Keratinocyte (primary cell): Measurements from ENCODE around the gene SRP68. TPM values are rescaled to one million over a fixed set of nuclear protein-coding genes. Genes with fewer than 3 reads are reported as not detected.

Experiments
- DNase-seq: peaks from one replicate; pipeline ENCODE4 v3.0.0-alpha.2; 2011; ENCODE audit warnings: low read depth, missing footprints, low spot score
- FAIRE-seq: peaks from 2 replicates; lab custom pipeline; 2011; peaks lifted over from hg19 to GRCh38; lab: Jason Lieb, UNC
- H2AFZ ChIP-seq: 2 replicates; pipeline ENCODE4 v1.6.0; 2012; ENCODE audit warnings: low read length, control low read depth, inconsistent platforms; ENCODE audit not compliant: control insufficient read depth
- H3K27ac ChIP-seq: 2 replicates; pipeline ENCODE4 v1.5.1; 2011; ENCODE audit warnings: low read length; ENCODE audit not compliant: control insufficient read depth, insufficient read depth
- H3K27me3 ChIP-seq: 3 replicates; pipeline ENCODE4 v1.6.0; 2011; ENCODE audit warnings: low read length; ENCODE audit not compliant: control insufficient read depth, insufficient read depth; ENCODE audit errors: extremely low read depth
- H3K36me3 ChIP-seq, 2 experiments: 2 replicates in 1 of 2; 3 replicates in 1 of 2; pipeline ENCODE4 v1.5.1; 2011; ENCODE audit warnings: low read length in 2 of 2, mild to moderate bottlenecking in 1 of 2; ENCODE audit not compliant: control insufficient read depth in 2 of 2, insufficient read depth in 2 of 2; ENCODE audit errors: extremely low read depth in 1 of 2
- H3K4me1 ChIP-seq: 3 replicates; pipeline ENCODE4 v1.5.1; 2011; ENCODE audit warnings: low read length; ENCODE audit not compliant: control insufficient read depth, insufficient read depth; ENCODE audit errors: extremely low read depth
- H3K4me2 ChIP-seq: 3 replicates; pipeline ENCODE4 v1.6.0; 2011; ENCODE audit warnings: low read depth, low read length; ENCODE audit not compliant: control insufficient read depth, insufficient read depth; ENCODE audit errors: extremely low read depth
- H3K4me3 ChIP-seq, 3 experiments: fragments of 200-600 bp in 1 of 3; sonication (generic) in 1 of 3; 2 replicates in 2 of 3; 3 replicates in 1 of 3; pipeline ENCODE4 v1.5.1; 2011 to 2016; ENCODE audit warnings: low read length in 3 of 3, mild to moderate bottlenecking in 3 of 3, control low read depth in 2 of 3, inconsistent platforms in 1 of 3, low read depth in 1 of 3, mixed read lengths in 1 of 3, mixed run types in 1 of 3, moderate library complexity in 1 of 3; ENCODE audit not compliant: control insufficient read depth in 2 of 3, insufficient read depth in 2 of 3; ENCODE audit errors: extremely low read depth in 1 of 3
- H3K79me2 ChIP-seq: 2 replicates; pipeline ENCODE4 v1.6.0; 2012; ENCODE audit warnings: low read length; ENCODE audit not compliant: control insufficient read depth, insufficient read depth
- H3K9ac ChIP-seq: 3 replicates; pipeline ENCODE4 v1.6.0; 2011; ENCODE audit warnings: low read length; ENCODE audit not compliant: control insufficient read depth, insufficient read depth; ENCODE audit errors: extremely low read depth
- H3K9me1 ChIP-seq: 3 replicates; pipeline ENCODE4 v1.6.0; 2011; ENCODE audit warnings: low read length; ENCODE audit not compliant: control insufficient read depth, insufficient read depth; ENCODE audit errors: extremely low read depth
- H3K9me3 ChIP-seq: 2 replicates; pipeline ENCODE4 v1.5.1; 2012; ENCODE audit warnings: low read depth, low read length; ENCODE audit not compliant: control insufficient read depth
- H4K20me1 ChIP-seq: 3 replicates; pipeline ENCODE4 v1.6.0; 2011; ENCODE audit warnings: low read length; ENCODE audit not compliant: control insufficient read depth, insufficient read depth; ENCODE audit errors: extremely low read depth
- EZH2 ChIP-seq: IDR thresholded peaks from one replicate; pipeline ENCODE4 v1.6.1; 2012; ENCODE audit warnings: inconsistent platforms, mild to moderate bottlenecking, low read length, moderate library complexity
- dilution Hi-C: fragments of 300-500 bp; cut with MboI; formaldehyde crosslinking; loops from one replicate; pipeline ENCODE4 v1.7.0; 2020; ENCODE audit warnings: low sequenced_read_pairs; ENCODE audit not compliant: extremely low pct_ligation_motif_present
- polyA plus RNA-seq, 5 experiments: library from polyadenylated mRNA; depleted of rRNA in 3 of 5; stranded (reverse) in 3 of 5; stranded (forward) in 1 of 5; unstranded in 1 of 5; fragments of >200 nt; gene quantifications; 1 replicate in 1 of 5; 2 replicates in 3 of 5; 3 replicates in 1 of 5; pipeline versions ENCODE4 v1.2.1 to v1.2.3, GENCODE V29; 2011 to 2012; ENCODE audit warnings: missing spikeins in 2 of 5, low read depth in 1 of 5, low replicate concordance in 1 of 5
- TF ChIP-seq, protein P1 (sequence below), 3 experiments: IDR thresholded peaks in 1 of 3; conservative IDR thresholded peaks in 1 of 3; optimal IDR thresholded peaks in 1 of 3; 2 replicates in 2 of 3; 3 replicates in 1 of 3; pipeline versions ENCODE3 to v1.5.1; 2011; ENCODE audit warnings: low read length in 3 of 3, mild to moderate bottlenecking in 3 of 3, moderate library complexity in 2 of 3, control low read depth in 1 of 3, inconsistent platforms in 1 of 3; ENCODE audit not compliant: insufficient read depth in 2 of 3; ENCODE audit errors: extremely low read depth in 1 of 3

Gene SRP68
- polyA plus RNA-seq, 1 donor (not counting 4 experiments of a cell fraction or from before 2014, with no cell fraction given) = 81.3 TPM

GRCh38 chr17:76103274-76104139 is 31.2 kb upstream of the SRP68 start, which contains the start of gene EXOC7:
Gene EXOC7 (minus strand): TSS chr17:76103787. CDS start chr17:76103692, 95 bp downstream.
- Histone ChIP-seq H3K4me2 (peak within 1 kb of the TSS; percentile 100), H2AFZ (peak within 1 kb of the TSS; percentile 99), H3K4me1 (peaks cover 6% of the 10 kb centered on the region), H3K27me3 (no peaks in the 10 kb centered on the region), H3K36me3 (peaks cover 7 to 9% of the 10 kb centered on the region in 2 experiments), H3K79me2 (peaks cover 16% of the 10 kb centered on the region), H3K4me3 (peak within 1 kb of the TSS; percentile 81 to 98 (median 94)), H4K20me1 (no peaks in the 10 kb centered on the region), H3K9me3 (no peaks in the 10 kb centered on the region), H3K9ac (peak within 1 kb of the TSS; percentile 83), H3K27ac (peak within 1 kb of the TSS; percentile 71), H3K9me1 (no peaks in the 10 kb centered on the region)
- no peak for TF ChIP-seq EZH2
- TF ChIP-seq, protein P1, sequence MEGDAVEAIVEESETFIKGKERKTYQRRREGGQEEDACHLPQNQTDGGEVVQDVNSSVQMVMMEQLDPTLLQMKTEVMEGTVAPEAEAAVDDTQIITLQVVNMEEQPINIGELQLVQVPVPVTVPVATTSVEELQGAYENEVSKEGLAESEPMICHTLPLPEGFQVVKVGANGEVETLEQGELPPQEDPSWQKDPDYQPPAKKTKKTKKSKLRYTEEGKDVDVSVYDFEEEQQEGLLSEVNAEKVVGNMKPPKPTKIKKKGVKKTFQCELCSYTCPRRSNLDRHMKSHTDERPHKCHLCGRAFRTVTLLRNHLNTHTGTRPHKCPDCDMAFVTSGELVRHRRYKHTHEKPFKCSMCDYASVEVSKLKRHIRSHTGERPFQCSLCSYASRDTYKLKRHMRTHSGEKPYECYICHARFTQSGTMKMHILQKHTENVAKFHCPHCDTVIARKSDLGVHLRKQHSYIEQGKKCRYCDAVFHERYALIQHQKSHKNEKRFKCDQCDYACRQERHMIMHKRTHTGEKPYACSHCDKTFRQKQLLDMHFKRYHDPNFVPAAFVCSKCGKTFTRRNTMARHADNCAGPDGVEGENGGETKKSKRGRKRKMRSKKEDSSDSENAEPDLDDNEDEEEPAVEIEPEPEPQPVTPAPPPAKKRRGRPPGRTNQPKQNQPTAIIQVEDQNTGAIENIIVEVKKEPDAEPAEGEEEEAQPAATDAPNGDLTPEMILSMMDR (optimal IDR thresholded peaks at IDR 0.05 in 1 of 3, IDR thresholded peaks at IDR 0.05 in 1 of 3, conservative IDR thresholded peaks at IDR 0.05 in 1 of 3; ENCODE audit: extremely low read depth in 1 of 3, insufficient read depth in 2 of 3, low read length in 3 of 3) = peak in 1 of 3 experiments; percentile 6
- dilution Hi-C loops = no loop called here
- peak; percentile 59 for DNase-seq
- FAIRE-seq = no peak

DNA sequence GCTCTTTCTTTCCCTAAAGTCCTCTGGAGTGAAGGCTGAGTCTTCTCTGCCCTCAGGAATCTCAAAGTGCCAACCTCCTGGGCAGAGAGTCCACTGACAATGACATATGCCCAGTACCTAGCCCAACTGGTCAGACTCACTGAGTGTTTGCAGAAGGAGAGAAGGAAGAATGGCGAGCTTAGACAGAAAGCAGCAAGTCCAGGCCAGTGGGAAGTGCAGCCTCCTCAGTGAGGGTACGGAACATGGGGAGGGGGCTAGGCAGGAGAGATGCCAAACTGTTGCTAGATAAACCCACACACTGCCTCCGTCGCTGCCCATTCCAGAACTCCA is 30.6 kb upstream of the SRP68 start:
- Histone ChIP-seq H3K79me2 (peaks cover 16% of the 10 kb centered on the region), H3K4me3 (peak overlapping the region; percentile 81 to 98 (median 94)), H3K27ac (peak overlapping the region; percentile 71), H3K4me2 (peak overlapping the region; percentile 100), H3K9me1 (no peaks in the 10 kb centered on the region), H3K9me3 (no peaks in the 10 kb centered on the region), H3K27me3 (no peaks in the 10 kb centered on the region), H2AFZ (peak overlapping the region; percentile 99), H3K36me3 (peaks cover 7 to 10% of the 10 kb centered on the region in 2 experiments), H3K9ac (peak overlapping the region; percentile 83), H4K20me1 (no peaks in the 10 kb centered on the region), H3K4me1 (peaks cover 6% of the 10 kb centered on the region)
- no peak for DNase-seq
- dilution Hi-C loops = no loop called here
- no peak for FAIRE-seq
- TF ChIP-seq, protein P1 (optimal IDR thresholded peaks at IDR 0.05 in 1 of 3, IDR thresholded peaks at IDR 0.05 in 1 of 3, conservative IDR thresholded peaks at IDR 0.05 in 1 of 3; ENCODE audit: extremely low read depth in 1 of 3, insufficient read depth in 2 of 3, low read length in 3 of 3) = no peak
- TF ChIP-seq EZH2 = no peak
